Activated CD4-positive, alpha-beta T cell treated with anti-CD3 and anti-CD28 coated beads, Interleukin-2, amount 50 U/mL, for 48 hours (primary cell): ENCODE data around the gene KRT13.

Source experiments
- DNase-seq, 2 experiments: peaks; one replicate each; pipeline ENCODE4 v3.0.0-alpha.2; 2020

The KRT13 gene

GRCh38 chr17:41491476-41491875 is 13.9 kb downstream of the KRT13 start:
- DNase-seq = no peak

- DNase-seq = no peak
These were observed 15.1 kb downstream of the KRT13 start for GRCh38 chr17:41490000-41490990.

DNA sequence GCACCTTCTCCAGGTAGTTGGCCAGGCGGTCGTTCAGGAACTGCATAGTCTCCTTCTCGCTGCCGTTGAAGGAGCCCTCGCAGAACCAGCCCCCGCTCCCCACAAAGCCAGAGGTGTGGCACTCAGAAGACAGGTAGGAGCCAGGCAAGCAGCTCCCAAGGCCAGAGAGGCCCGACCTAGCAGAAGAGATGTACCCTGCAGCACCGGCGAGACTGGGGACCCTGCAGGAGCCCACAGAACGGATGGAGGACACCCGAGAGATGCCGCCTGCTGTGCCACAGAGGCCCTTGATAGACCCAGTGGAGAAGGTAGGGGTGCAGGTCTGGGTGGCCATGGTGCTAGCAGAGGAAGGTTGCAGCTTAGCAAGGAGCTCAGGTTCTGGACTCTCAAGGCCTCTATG is 15.9 kb downstream of the KRT13 start, which contains the start of gene KRT36:
Gene KRT36, minus strand, starts transcription at position 380 of the 400 bp plus-strand sequence. Its CDS starts 46 bp downstream, at position 334.
- DNase-seq = no peak

DNA sequence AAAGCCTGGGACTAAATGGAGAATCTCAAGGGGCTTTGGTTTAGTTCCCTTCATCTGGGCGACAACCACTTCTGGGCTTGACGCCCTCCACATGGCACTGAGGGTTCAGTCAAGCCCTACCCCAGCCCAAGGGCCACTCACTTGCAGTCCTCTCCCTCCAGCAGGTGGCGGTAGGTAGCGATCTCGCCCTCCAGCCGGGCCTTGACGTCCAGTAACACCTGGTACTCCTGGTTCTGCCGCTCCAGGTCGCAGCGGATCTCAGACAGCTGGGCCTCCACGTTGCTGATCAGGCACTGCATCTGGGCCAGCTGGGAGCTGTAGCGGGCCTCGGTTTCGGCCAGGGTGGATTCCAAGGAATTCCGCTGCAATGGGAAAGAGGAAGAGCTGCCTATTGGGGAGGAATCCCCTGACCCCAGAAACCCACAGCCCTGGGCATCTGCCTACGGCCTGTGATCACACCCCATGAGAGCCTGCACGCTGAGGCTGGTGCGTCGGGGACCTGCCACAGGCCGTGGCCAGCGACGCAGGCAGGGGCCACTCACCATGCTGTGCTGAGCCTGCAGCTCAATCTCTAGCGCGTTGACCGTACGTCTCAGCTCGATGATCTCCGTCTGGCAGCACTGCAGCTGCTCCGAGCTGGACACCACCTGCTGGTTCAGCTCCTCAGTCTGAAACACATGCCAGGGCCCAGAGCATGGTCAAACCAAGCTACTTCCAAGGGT is 18.4 kb downstream of the KRT13 start:
- DNase-seq = peak; percentile 58 to 73

DNA sequence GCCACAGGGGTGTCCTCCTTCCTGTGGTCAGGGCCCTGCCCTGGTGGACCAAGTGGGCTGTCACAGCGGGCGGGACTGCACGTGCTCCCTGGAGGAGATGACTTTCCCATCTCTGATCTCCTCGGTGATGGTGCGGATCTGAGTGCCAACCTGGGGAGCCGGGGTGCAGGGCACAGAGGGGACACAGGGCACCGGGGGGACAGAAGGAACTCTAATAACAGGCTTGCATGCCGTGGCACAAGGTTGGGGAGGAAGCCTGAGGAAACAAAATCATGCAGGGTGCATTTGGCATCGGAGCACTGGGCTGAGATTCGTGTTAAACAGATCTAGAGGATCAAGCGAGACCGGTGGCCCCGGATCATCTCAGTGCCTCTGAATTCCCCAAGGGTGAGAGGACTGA is 19.1 kb downstream of the KRT13 start:
- no peak for DNase-seq

- no peak for DNase-seq
These were observed 20.2 kb downstream of the KRT13 start for GRCh38 chr17:41484920-41485904.

- DNase-seq = no peak
These were observed 21.2 kb downstream of the KRT13 start for GRCh38 chr17:41483991-41484826.

DNA sequence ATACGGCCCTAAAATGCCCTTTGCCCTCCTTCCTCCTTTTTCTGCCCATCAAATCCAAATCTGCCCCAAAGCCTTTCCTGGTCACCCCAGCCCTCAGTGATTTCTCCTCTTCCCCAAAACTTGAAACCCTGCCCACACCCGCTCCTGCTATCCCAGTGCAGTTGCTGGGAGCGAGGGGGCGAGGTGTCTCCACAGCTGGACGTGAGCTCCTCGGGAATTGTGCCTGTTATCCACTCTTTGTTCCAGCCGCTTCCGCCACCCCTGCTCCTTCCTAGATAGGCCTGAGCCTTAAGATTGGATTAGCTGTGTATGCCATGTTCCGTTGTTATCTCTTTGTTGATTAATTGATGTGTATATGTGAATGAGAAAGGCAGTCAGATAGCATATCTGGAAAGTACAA is 21.9 kb downstream of the KRT13 start:
- DNase-seq = no peak

DNA sequence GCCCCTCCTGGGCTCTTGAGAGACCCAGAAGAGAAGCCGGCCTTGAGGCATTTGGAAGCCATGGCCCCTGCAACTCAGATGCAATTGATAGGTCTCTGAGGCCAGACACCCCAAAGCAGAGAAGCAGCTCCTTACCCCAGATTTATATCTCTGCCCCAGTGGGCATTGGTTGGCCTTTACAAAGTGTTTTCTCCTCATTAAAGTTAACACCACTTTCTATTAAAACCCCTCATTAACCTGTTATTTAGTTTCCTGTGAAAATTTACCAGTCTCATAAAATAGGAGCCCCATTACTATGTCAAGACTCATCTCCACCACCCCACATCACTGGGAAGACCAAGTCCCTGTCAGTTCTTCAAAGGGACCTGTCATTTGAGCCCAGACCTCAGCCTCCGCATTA is 24.4 kb downstream of the KRT13 start, which contains the start of gene KRT35:
Gene KRT35, minus strand, starts transcription at position 116 of the 400 bp plus-strand sequence. Its CDS starts 54 bp downstream, at position 62.
- DNase-seq = no peak

GRCh38 chr17:41480581-41480980 is 24.8 kb downstream of the KRT13 start:
- DNase-seq = no peak

DNA sequence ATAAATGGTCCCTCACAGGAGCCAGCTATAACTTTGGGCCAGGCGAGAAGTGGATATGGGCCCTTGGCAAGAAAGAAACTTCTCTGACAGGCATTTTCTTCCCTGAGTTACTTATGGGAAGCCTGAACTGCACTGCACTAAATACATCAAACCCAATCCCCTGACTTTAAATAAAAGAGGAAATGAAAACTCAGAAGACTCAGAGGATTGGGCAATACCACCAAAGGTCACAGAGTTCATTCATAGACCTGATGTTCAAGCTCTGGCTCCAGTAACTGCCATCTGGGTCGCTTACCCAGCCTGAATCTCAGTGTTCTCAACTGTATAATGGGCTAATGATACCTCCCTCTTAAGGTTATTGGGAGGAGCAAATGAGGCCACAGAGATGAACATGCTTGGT is 25.3 kb downstream of the KRT13 start:
- no peak for DNase-seq

GRCh38 chr17:41478237-41478636 is 27.2 kb downstream of the KRT13 start:
- DNase-seq = no peak

DNA sequence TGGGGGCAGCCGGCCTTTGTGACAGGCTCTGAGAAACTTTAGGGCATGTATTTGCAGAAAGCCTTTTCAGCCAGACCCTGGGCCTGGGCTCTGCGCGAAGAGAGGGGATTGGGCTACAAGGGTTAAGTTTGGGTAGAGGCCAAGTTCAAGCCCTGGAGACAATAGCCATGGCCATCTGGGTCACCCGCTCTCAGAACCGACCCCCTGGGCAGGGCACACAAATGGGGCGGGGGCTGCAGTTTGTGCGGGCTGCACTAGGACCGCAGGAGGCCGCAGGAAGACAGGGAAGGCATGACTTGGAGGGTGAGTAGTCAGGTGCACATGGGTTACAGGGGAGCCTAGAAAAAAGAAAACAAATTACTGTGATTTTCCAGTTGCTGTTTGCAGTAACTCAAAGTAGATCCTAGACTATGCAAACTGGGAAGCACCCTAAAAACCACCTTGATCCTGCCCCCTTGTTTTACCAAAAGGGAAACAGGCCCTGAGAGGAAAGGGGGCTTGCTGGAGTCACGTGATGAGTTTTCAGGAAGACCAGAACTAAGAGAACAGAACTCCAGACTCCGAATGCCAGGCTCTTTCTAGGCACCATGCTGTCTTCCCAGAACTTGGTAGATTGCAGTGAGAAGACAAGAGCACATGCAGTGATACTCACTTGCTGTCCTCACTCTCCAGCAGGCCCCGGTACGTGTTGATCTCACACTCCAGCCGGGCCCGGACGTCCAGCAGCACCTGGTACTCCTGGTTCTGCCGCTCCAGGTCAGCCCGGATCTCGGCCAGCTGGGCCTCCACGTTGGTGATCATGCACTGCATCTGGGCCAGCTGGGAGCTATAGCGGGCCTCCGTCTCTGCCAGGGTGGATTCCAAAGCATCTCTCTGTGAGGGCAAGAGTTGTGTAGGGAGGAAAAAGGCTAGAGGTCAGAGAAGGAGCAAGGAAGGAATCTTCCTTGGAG is 28.3 kb downstream of the KRT13 start:
- DNase-seq = no peak

DNA sequence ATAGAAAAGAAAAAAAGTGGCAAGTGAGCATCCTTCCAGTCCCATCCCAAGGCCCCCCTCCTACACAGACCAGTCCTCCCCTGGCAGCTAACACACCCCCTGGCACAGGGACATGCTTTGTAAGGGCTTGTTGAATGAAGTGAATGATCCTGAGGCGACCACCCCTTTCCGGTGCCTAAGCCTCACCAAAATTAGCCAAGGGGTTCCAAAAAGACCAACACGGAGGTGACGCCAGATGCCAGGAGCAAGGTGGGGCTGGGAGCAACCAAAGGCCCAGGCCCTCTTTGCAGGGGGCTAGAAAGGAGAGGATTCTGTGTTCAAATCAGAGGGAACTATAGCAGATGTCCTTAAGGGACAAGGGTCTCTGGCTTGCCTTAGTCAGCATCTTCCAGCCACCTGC is 30.0 kb downstream of the KRT13 start:
- DNase-seq = no peak

GRCh38 chr17:41474863-41475262 is 30.5 kb downstream of the KRT13 start:
- DNase-seq = no peak

- DNase-seq = no peak
These were observed 37.1 kb downstream of the KRT13 start for GRCh38 chr17:41468346-41468745.

GRCh38 chr17:41467561-41467960 is 37.9 kb downstream of the KRT13 start:
- DNase-seq = no peak

DNA sequence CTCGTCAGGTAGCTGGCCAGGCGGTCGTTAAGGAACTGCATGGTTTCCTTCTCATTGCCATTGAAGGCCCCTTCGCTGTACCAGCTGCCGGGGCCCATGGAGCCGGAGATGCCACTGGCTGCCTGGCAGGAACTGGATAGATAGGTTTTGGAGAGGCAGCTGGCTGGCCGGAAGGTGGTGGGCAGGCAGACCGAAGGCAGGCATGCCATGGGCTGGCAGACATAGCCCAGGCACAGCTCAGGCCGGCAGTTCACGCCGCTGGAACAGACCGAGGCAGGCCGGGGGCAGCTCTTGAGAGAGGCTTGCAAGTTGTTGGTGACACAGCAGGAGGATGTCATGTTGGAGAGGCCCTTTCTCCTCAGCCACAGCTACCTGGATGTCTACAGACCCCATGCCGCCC is 38.4 kb downstream of the KRT13 start, which contains the start of gene KRT32:
Gene KRT32, minus strand, starts transcription at position 399 of the 400 bp plus-strand sequence. Its CDS starts 61 bp downstream, at position 338.
- no peak for DNase-seq

DNA sequence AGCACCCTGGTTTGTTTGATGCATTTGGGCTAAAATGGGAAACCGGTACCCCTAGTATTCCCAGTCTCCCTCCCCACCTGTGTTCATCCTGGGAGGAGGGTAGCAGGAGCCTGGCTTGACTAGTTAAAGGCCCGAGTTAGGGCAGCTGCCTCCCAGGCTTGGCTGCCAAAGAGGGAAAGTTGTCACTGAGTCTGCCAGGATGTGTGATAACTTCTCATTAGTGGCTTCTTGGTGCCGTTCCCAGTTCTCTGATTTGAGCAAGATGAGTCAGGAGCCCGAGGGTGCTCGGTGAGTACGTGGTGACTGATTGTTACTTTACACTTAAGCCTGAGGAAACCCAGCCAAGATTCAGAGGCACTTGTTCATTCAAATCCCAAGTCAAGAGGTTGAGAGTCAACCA is 40.7 kb downstream of the KRT13 start:
- no peak for DNase-seq

DNA sequence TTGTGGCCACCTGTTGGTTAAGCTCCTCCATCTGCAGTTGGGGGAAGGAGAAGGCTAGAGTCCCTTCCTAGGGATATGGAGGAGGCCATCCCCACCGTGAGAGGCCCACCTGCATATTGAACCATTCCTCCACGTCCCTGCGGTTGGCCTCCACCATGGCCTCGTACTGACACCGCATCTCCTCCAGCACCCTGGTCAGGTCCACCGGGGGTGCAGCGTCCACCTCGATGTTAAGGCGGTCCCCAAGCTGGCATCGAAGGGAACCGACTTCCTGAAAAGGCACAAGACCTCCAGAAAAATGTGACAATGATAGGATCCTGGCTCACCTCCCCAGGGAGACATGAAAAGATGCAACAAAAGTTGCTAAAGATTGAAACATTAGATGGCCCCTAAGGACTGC is 41.2 kb downstream of the KRT13 start:
- DNase-seq = no peak
